HL-60 (cell line): ENCODE results near the gene AAMP.

ENCODE experiments used
- GABPA ChIP-seq: IDR thresholded peaks from 2 replicates; pipeline ENCODE4 v1.6.1; 2012; ENCODE audit warnings: low read depth
- POLR2AphosphoS5 ChIP-seq: IDR thresholded peaks from 2 replicates; pipeline ENCODE4 v1.6.1; 2012; ENCODE audit warnings: low read depth
- TF ChIP-seq, protein P1 (sequence below): IDR thresholded peaks from one replicate; pipeline ENCODE4 v1.5.1; 2011; ENCODE audit warnings: low read length, control low read depth, inconsistent platforms; ENCODE audit not compliant: insufficient read depth
- TF ChIP-seq, protein P2 (sequence below): IDR thresholded peaks from 2 replicates; pipeline ENCODE4 v1.6.1; 2012; ENCODE audit warnings: low read depth; ENCODE audit not compliant: insufficient replicate concordance

DNA sequence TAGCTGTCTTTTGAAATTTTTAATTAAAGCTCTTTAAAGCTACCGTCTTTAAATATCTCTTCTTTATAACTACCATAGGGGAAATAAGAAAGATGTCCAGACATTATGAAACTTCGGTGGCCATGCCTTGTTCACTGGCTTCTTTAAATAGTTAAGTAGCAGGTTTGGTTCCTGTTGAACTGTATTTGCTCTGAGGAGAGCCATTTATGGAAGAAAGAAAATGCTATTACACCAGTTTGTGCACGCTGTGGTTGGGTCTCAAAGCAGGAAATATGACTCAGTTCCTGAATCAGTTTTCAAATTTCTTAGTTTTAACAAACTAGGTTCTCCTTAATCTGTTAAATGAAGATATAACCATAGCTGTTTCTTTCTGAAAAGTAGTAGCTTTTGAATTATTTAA, 40.7 kb downstream of the AAMP start:
- TF ChIP-seq, protein P1, sequence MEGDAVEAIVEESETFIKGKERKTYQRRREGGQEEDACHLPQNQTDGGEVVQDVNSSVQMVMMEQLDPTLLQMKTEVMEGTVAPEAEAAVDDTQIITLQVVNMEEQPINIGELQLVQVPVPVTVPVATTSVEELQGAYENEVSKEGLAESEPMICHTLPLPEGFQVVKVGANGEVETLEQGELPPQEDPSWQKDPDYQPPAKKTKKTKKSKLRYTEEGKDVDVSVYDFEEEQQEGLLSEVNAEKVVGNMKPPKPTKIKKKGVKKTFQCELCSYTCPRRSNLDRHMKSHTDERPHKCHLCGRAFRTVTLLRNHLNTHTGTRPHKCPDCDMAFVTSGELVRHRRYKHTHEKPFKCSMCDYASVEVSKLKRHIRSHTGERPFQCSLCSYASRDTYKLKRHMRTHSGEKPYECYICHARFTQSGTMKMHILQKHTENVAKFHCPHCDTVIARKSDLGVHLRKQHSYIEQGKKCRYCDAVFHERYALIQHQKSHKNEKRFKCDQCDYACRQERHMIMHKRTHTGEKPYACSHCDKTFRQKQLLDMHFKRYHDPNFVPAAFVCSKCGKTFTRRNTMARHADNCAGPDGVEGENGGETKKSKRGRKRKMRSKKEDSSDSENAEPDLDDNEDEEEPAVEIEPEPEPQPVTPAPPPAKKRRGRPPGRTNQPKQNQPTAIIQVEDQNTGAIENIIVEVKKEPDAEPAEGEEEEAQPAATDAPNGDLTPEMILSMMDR: no peak
- TF ChIP-seq GABPA (no peak), POLR2AphosphoS5 (no peak; the same call in 1 of the 2 replicates)
- TF ChIP-seq, protein P2, sequence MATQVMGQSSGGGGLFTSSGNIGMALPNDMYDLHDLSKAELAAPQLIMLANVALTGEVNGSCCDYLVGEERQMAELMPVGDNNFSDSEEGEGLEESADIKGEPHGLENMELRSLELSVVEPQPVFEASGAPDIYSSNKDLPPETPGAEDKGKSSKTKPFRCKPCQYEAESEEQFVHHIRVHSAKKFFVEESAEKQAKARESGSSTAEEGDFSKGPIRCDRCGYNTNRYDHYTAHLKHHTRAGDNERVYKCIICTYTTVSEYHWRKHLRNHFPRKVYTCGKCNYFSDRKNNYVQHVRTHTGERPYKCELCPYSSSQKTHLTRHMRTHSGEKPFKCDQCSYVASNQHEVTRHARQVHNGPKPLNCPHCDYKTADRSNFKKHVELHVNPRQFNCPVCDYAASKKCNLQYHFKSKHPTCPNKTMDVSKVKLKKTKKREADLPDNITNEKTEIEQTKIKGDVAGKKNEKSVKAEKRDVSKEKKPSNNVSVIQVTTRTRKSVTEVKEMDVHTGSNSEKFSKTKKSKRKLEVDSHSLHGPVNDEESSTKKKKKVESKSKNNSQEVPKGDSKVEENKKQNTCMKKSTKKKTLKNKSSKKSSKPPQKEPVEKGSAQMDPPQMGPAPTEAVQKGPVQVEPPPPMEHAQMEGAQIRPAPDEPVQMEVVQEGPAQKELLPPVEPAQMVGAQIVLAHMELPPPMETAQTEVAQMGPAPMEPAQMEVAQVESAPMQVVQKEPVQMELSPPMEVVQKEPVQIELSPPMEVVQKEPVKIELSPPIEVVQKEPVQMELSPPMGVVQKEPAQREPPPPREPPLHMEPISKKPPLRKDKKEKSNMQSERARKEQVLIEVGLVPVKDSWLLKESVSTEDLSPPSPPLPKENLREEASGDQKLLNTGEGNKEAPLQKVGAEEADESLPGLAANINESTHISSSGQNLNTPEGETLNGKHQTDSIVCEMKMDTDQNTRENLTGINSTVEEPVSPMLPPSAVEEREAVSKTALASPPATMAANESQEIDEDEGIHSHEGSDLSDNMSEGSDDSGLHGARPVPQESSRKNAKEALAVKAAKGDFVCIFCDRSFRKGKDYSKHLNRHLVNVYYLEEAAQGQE: no peak
